Measurements from ENCODE around the gene KIFC3.
"Not testable (repeated sequence)": the region's sequence is repeated elsewhere in the genome, so short reads cannot be mapped to it uniquely, and the experiment has no call there.

Gene KIFC3

GRCh38 chr16:57720142-57720575, 82.1 kb downstream of the KIFC3 start:
- DNase-seq: peak; percentile 57

GRCh38 chr16:57714047-57714446, 88.2 kb downstream of the KIFC3 start:
- DNase-seq: no peak

- no peak for DNase-seq
These were observed 88.7 kb downstream of the KIFC3 start for GRCh38 chr16:57713596-57713995.

GRCh38 chr16:57712569-57712968, 89.7 kb downstream of the KIFC3 start:
- DNase-seq: not testable (repeated sequence)

- DNase-seq: no peak
These were observed 90.3 kb downstream of the KIFC3 start for GRCh38 chr16:57711993-57712392.

GRCh38 chr16:57711346-57711745, 90.9 kb downstream of the KIFC3 start:
- no peak for DNase-seq

- DNase-seq: no peak
These were observed 92.6 kb downstream of the KIFC3 start for GRCh38 chr16:57709663-57710062.
